Smooth muscle cell (in vitro differentiated cells): ENCODE results near the gene DERL3. TPM values are rescaled to one million over a fixed set of nuclear protein-coding genes. Genes with fewer than 3 reads are reported as not detected.

ENCODE experiments used
- DNase-seq: peaks from one replicate; lab custom pipeline; 2025; ENCODE audit not compliant: unreplicated experiment; lab: John Stamatoyannopoulos, UW
- H2AFZ ChIP-seq: fragments of 200-600 bp; sonication (generic); 2 replicates; pipeline ENCODE4 v1.6.0; 2016; ENCODE audit warnings: antibody characterized with exemption, low read depth, mild to moderate bottlenecking
- H3F3A ChIP-seq: fragments of 200-600 bp; sonication (generic); 2 replicates; pipeline ENCODE4 v1.6.0; 2017; ENCODE audit warnings: antibody characterized with exemption, low read depth
- H3K27ac ChIP-seq: fragments of 200-600 bp; sonication (generic); 2 replicates; pipeline ENCODE4 v1.5.1; 2016; ENCODE audit warnings: low read depth, mild to moderate bottlenecking
- H3K27me3 ChIP-seq: fragments of 200-600 bp; sonication (generic); 2 replicates; pipeline ENCODE4 v1.6.1; 2016; ENCODE audit warnings: low read depth, mild to moderate bottlenecking
- H3K36me3 ChIP-seq: fragments of 200-600 bp; sonication (generic); 2 replicates; pipeline ENCODE4 v1.5.1; 2016; ENCODE audit warnings: low read depth
- H3K4me1 ChIP-seq: fragments of 200-600 bp; sonication (generic); 2 replicates; pipeline ENCODE4 v1.5.1; 2016; ENCODE audit warnings: low read depth
- H3K4me2 ChIP-seq: fragments of 200-600 bp; sonication (generic); 2 replicates; pipeline ENCODE4 v1.6.0; 2016; ENCODE audit warnings: mild to moderate bottlenecking
- H3K4me3 ChIP-seq: fragments of 200-600 bp; sonication (generic); 2 replicates; pipeline ENCODE4 v1.5.1; 2016; ENCODE audit warnings: mild to moderate bottlenecking
- H3K79me2 ChIP-seq: fragments of 200-600 bp; sonication (generic); 2 replicates; pipeline ENCODE4 v1.6.0; 2016; ENCODE audit warnings: low read depth, mild to moderate bottlenecking
- H3K9ac ChIP-seq: fragments of 200-600 bp; sonication (generic); 2 replicates; pipeline ENCODE4 v1.6.0; 2016; ENCODE audit warnings: low read depth
- H3K9me3 ChIP-seq: fragments of 200-600 bp; sonication (generic); replicated peaks from 2 replicates; pipeline ENCODE4 v1.5.1; 2016; ENCODE audit warnings: low read depth
- H4K20me1 ChIP-seq: fragments of 200-600 bp; sonication (generic); 2 replicates; pipeline ENCODE4 v1.6.0; 2016; ENCODE audit warnings: low read depth
- CTCF ChIP-seq: fragments of 200-600 bp; sonication (generic); IDR thresholded peaks from 2 replicates; pipeline ENCODE4 v1.5.1; 2017; ENCODE audit warnings: borderline replicate concordance, mild to moderate bottlenecking, antibody characterized with exemption; ENCODE audit not compliant: insufficient read depth, poor library complexity, severe bottlenecking
- WGBS: methylation state at CpG from one replicate; pipeline ENCODE4 v1.1.7; 2016; ENCODE audit warnings: low lambda C conversion rate; 5-methylcytosine and 5-hydroxymethylcytosine counted together
- polyA plus RNA-seq: library from polyadenylated mRNA; unstranded; fragments of >200 nt; fragmentation: Nextera tagmentation; extraction: Ambion mirVana; gene quantifications from 2 replicates; pipeline ENCODE4 v1.2.1, GENCODE V29; 2016
- total RNA-seq: library from RNA; depleted of rRNA; stranded (reverse); fragments of >200 nt; gene quantifications from 2 replicates; pipeline ENCODE4 v1.2.3, GENCODE V29; 2014

The DERL3 gene
- total and polyA plus RNA-seq, 2 experiments from 2014 or later, result 0.63 to 4.2 TPM

- H3K4me3 ChIP-seq, result peak overlapping the region; percentile 42
- H3K36me3 ChIP-seq, result no peaks in the 10 kb centered on the region
- peaks cover 18% of the 10 kb centered on the region for H4K20me1 ChIP-seq
- peaks cover 13% of the 10 kb centered on the region for H3F3A ChIP-seq
- peak overlapping the region; percentile 83 for H3K4me2 ChIP-seq
- no peak for TF ChIP-seq CTCF
- no peaks in the 10 kb centered on the region for H3K27me3 ChIP-seq
- no peaks in the 10 kb centered on the region for H3K9me3 ChIP-seq
- H3K79me2 ChIP-seq, result no peaks in the 10 kb centered on the region
- no peak for DNase-seq
- peaks cover 9% of the 10 kb centered on the region for H3K4me1 ChIP-seq
- 29% methylated on average over 41 of the region's 41 CpGs for WGBS
- no peak overlapping the region for H2AFZ ChIP-seq
- H3K9ac ChIP-seq, result no peak overlapping the region
- no peak overlapping the region for H3K27ac ChIP-seq
These were observed 710 bp downstream of the DERL3 start for GRCh38 chr22:23837911-23838680.

DNA sequence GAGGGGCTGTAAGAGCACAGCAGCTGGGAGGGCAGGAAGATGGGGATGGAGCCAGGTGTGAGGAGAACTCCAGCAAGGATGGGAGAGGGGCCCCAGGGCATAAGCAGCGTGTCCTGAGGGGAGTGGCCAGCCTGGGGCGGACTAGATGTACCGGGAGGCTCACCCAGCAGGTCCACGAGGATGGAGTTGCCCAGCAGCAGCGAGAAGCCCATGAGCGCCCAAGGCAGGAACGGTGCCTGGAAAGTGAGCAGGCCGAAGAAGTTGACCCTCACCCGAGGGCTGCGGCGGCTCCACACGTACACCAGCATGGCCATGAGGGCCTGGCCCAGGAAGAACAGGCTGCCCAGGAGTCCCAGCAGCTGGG is 1.3 kb downstream of the DERL3 start:
- no peak overlapping the region for H3K9ac ChIP-seq
- no peak for TF ChIP-seq CTCF
- no peak for DNase-seq
- no peak overlapping the region for H2AFZ ChIP-seq
- H3K9me3 ChIP-seq, result no peaks in the 10 kb centered on the region
- peaks cover 24% of the 10 kb centered on the region for H4K20me1 ChIP-seq
- no peak overlapping the region for H3K4me2 ChIP-seq
- peaks cover 13% of the 10 kb centered on the region for H3F3A ChIP-seq
- H3K79me2 ChIP-seq, result no peaks in the 10 kb centered on the region
- H3K4me3 ChIP-seq, result no peak overlapping the region
- peaks cover 9% of the 10 kb centered on the region for H3K4me1 ChIP-seq
- WGBS, result 95% methylated on average over 6 of the region's 12 CpGs
- H3K36me3 ChIP-seq, result no peaks in the 10 kb centered on the region
- H3K27me3 ChIP-seq, result no peaks in the 10 kb centered on the region
- H3K27ac ChIP-seq, result no peak overlapping the region

- H3K9ac ChIP-seq, result no peak overlapping the region
- peaks cover 30% of the 10 kb centered on the region for H4K20me1 ChIP-seq
- H2AFZ ChIP-seq, result no peak overlapping the region
- H3K4me2 ChIP-seq, result no peak overlapping the region
- no peak for TF ChIP-seq CTCF
- no peaks in the 10 kb centered on the region for H3K36me3 ChIP-seq
- no peaks in the 10 kb centered on the region for H3K9me3 ChIP-seq
- DNase-seq, result no peak
- H3K79me2 ChIP-seq, result peaks cover under 1% of the 10 kb centered on the region
- no peak overlapping the region for H3K27ac ChIP-seq
- 87% methylated on average over 9 of the region's 12 CpGs for WGBS
- peaks cover 9% of the 10 kb centered on the region for H3K4me1 ChIP-seq
- no peak overlapping the region for H3K4me3 ChIP-seq
- H3F3A ChIP-seq, result peaks cover 13% of the 10 kb centered on the region
- H3K27me3 ChIP-seq, result no peaks in the 10 kb centered on the region
These were observed 1.9 kb downstream of the DERL3 start for GRCh38 chr22:23836692-23837495.
